Testis (tissue), 2 donors: Measurements from ENCODE around the gene REV1.

Experiments used
- CTCF ChIP-seq, 3 experiments: fragments of 450-650 bp in 2 of 3; fragments of 200-600 bp in 1 of 3; sonication (generic) in 1 of 3; IDR thresholded peaks; one replicate each; pipeline ENCODE4 v1.5.1; 2016 to 2019; ENCODE audit warnings: antibody characterized with exemption in 3 of 3, mild to moderate bottlenecking in 2 of 3, moderate library complexity in 1 of 3
- POLR2A ChIP-seq: fragments of 450-650 bp; IDR thresholded peaks from one replicate; pipeline ENCODE4 v1.6.1; 2017; ENCODE audit warnings: antibody characterized with exemption, mild to moderate bottlenecking, moderate library complexity

- no peak for TF ChIP-seq CTCF (IDR thresholded peaks at IDR 0.05)
- no peak for TF ChIP-seq POLR2A
Measured at GRCh38 chr2:99509387-99509786, 19.6 kb upstream of the REV1 start.
